Right ventricle myocardium superior (tissue), 1 donor: ENCODE data around the gene TBC1D1. TPM values are rescaled to one million over a fixed set of nuclear protein-coding genes. Genes with fewer than 3 reads are reported as not detected.
A peak's percentile ranks its signal among the peaks of the same experiment; 100 is the strongest.
"Not testable (repeated sequence)": the region's sequence is repeated elsewhere in the genome, so short reads cannot be mapped to it uniquely, and the experiment has no call there.

Experiments used
- ATAC-seq: fragments of 200-7000 bp; cut with Tn5 transposase; one replicate; pipeline ENCODE4 v1.9.1; 2020; ENCODE audit warnings: mild to moderate bottlenecking; ENCODE audit not compliant: poor library complexity
- DNase-seq: peaks from one replicate; pipeline ENCODE4 v3.0.0-alpha.2; 2020
- intact Hi-C: fragments of 100-400 bp; cut with DNase I; formaldehyde crosslinking; loops from one replicate; pipeline ENCODE4 v1.11.2; 2022
- total RNA-seq: library from RNA; stranded (reverse); fragmentation: NEBNext Ultra II Directional; extraction: Animal tissue kit (Norgen Biotek cat#: 25700); gene quantifications from one replicate; pipeline ENCODE4 v1.2.1, GENCODE V29; 2021
- donor health status: DM: no; HTN: yes; CAD: no; lungs with severe emphysema.

TBC1D1 gene
- total RNA-seq, 1 donor from 2014 or later = 125 TPM

GRCh38 chr4:38017609-38018008, 126.7 kb downstream of the TBC1D1 start:
- intact Hi-C loops = no loop called here

DNA sequence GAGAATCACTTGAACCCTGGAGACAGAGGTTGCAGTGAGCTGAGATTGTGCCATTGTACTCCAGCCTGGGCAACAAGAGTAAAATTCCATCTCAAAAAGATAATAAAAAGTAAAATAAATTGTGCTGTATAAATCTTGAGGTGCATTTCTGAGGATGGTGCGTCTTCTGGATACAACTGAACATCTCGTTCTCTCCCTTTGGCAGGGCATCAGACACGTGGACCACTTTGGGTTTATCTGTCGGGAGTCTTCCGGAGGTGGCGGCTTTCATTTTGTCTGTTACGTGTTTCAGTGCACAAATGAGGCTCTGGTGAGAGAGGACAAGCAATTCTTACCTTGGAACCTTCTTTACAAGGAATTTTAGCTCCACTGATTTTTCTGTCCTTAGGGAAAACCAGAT, 129.5 kb downstream of the TBC1D1 start:
- DNase-seq (no peak), ATAC-seq (no peak)
- intact Hi-C loops = no loop called here

More at GRCh38 chr4:38017609-38018008, 126.7 kb downstream of the TBC1D1 start:
- ATAC-seq = no peak
- DNase-seq = no peak

DNA sequence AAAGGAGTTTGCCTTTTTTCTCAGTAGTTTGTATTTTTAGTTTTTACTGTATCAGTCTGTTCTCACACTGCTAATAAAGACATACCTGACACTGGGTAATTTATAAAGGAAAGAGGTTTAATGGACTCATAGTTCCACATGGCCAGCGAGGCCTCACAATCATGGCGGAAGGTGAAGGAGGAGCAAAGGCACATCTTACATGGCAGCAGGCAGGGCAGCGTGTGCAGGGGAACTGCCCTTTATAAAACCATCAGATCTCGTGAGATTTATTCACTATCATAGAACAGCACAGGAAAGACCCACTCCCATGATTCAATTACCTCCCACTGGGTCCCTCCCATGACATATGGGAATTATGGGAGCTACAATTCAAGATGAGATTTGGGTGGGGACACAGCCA, 130.1 kb downstream of the TBC1D1 start:
- ATAC-seq, intact Hi-C loops, DNase-seq: not testable (repeated sequence)

- ATAC-seq = no peak
- no peak for DNase-seq
- intact Hi-C loops = no loop called here
Observed at GRCh38 chr4:38021751-38022150, 130.9 kb downstream of the TBC1D1 start.

GRCh38 chr4:38023347-38024205, 132.7 kb downstream of the TBC1D1 start:
- peak; percentile 46 for ATAC-seq
- no peak for DNase-seq
- intact Hi-C loops = no loop called here

DNA sequence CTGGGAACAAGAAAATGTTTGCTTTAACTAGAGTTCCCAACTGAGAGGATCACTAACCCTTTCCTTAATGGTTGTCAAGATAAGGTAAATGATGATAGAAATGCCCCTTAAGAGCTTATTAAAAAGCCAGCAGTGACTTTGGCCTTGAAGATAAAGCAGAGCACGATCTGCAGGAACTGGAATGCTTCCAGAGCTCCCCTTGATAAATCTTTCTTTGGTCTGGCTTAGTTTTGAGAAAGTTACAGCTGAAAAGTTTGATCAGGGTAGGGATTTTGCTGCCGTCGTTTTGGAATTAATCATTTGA, 133.3 kb downstream of the TBC1D1 start:
- intact Hi-C loops = no loop called here
- ATAC-seq = no peak
- no peak for DNase-seq

GRCh38 chr4:38025665-38026064, 134.8 kb downstream of the TBC1D1 start:
- DNase-seq (no peak), ATAC-seq (peak; percentile 43)
- intact Hi-C loops = loop anchor here (5.0 kb wide), 1 partner anchor 48 kb away; no protein-coding TSS in a partner anchor

GRCh38 chr4:38026158-38026740, 135.4 kb downstream of the TBC1D1 start:
- DNase-seq (no peak), ATAC-seq (peak; percentile 26)
- intact Hi-C loops = loop anchor here (5.0 kb wide), 1 partner anchor 49 kb away; no protein-coding TSS in a partner anchor

DNA sequence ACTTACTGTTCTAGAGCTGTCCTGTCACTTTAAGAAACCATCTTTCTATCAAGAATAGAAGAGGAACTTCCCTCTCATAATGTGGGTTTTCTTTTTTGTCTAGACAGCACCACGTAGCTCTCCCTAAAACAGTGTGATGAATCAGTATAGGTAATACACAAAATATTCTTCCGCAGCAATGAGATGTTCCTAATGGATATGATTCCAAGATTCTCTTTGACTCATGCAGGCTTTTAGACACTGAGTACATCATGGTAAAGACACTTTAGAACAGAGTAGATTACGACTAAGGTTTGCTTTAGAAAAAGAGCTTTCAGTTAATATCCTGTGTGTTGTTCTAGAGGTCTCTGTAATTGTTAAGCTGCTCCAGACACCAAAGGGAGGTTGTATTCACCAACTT, 139.1 kb downstream of the TBC1D1 start:
- ATAC-seq = no peak
- intact Hi-C loops = loop anchor here (10.0 kb wide), 2 partner anchors 135 to 425 kb away; partner anchors contain the start of gene TBC1D1
- no peak for DNase-seq

DNA sequence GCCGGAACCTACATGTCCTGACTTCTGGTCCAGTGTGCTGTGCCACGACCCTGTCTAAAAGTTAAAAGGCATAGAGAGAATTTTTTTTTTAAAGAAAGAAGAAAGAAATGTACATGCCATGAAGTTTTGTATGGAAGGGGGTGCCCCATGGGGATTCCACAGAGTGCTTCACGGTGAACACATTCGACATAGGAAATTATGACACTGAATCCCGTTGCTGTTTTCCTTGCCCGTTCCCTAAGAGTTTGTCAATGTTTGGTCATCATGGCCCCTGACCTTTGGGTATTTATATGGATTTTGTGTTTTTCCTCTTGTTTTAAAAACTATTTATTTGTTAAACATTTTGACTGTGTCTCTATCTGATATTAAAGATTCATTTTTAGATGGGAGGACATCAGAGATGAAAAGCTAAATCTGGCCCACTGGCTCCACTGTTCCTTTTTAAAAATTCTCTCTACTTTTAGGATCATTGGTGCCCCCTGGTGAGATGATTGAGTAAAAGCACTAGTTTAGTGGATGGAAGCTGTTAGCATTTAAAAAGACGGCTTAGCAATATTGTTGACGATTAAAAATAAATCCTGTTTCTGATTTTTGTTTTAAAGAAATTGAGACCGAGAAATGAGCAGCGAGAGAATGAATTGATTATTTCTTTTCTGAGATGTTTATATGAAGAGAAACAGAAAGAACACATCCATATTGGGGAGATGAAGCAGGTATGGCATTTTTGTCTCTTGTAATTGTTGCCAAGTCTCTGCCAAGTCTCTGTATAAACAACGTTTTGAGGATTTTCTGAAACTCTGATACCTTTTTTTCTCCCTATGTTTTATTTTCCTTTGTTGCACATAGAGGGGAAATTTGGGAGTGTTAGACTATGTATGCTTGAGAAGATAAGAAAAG, 144.3 kb downstream of the TBC1D1 start:
- DNase-seq = no peak
- intact Hi-C loops = loop anchor here (5.0 to 10.0 kb wide), 3 partner anchors 140 to 430 kb away; partner anchors contain the start of gene TBC1D1
- ATAC-seq = peak; percentile 82

DNA sequence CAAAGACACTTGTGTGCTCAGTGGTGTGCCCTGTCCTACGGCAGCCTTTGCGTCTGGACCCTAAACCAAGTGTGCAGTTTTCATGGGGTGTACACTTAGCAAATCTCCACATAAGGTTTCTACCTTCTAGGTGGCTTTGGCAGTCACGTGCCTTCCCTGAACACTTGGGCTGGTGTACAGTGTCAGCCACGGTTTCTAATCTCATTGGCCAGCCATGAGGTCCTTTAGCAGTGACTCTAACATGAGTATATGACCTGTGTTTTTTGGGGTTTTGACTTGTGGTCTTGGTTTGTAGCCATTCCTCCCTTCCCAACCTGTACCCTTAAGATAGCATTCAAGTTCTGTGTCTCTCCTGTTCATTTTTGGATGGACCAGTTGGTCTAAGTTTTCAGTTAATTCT, 145.7 kb downstream of the TBC1D1 start:
- DNase-seq (no peak), ATAC-seq (peak; percentile 26)
- intact Hi-C loops = loop anchor here (5.0 to 10.0 kb wide), 3 partner anchors 142 to 432 kb away; partner anchors contain the start of gene TBC1D1

DNA sequence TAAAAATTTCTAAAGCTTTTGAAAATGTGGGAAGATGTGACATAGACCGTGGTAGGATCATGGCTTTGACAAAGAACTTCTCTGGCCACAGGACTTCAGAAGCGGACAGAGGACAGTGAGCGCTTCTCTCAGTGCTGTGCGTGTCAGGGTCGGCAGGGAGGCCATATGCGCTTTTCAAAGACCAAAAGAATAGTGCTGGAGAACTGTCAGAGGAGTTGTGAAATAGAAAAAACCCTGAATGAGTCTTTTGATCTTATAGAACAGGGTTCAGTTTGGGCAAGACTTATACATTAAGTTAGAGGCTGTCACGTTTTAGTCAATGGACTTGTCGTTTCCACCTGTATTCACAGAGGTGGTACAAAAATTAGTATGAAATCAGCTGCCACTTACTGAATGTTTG, 146.7 kb downstream of the TBC1D1 start:
- intact Hi-C loops = loop anchor here (5.0 to 10.0 kb wide), 3 partner anchors 143 to 433 kb away; partner anchors contain the start of gene TBC1D1
- DNase-seq = no peak
- ATAC-seq = no peak

DNA sequence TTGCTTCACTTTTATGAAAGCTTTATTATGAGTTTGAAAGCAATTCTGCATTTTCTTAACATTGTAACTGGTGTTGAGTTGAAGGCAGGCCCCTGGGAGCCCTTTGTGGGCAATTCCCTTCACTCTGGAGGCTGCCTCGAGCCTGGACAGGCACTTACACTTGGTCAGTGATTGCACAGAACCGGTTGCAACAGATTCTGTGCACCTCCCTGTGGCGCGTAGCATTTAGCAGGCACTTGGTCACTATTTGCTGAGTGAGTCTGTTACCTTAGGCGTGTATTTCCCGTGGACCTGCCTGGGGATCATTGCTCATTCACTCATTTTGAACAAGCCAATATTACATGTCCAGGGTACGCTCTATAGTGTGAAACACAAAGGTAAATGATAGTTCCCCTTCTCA, 149.7 kb downstream of the TBC1D1 start:
- intact Hi-C loops = no loop called here
- ATAC-seq (no peak), DNase-seq (no peak)

DNA sequence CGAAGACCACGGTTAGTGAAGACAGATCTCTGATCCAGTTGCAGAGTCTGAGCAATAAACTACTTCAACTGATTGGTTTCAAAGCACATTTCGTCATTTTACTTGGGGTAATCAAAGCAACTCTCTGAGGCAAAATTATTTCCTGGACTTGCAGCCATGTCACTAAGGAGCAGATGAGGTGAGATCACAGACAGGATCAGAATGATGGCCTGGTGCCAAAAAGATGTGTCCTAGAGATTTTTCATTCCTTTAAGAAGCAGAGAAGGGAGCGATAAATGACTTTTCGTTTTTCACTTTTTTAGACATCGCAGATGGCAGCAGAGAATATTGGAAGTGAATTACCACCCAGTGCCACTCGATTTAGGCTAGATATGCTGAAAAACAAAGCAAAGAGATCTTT, 153.2 kb downstream of the TBC1D1 start:
- DNase-seq = no peak
- no peak for ATAC-seq
- intact Hi-C loops = no loop called here

- DNase-seq (no peak), ATAC-seq (no peak)
- intact Hi-C loops = no loop called here
Observed at GRCh38 chr4:38045289-38045988, 154.6 kb downstream of the TBC1D1 start.

DNA sequence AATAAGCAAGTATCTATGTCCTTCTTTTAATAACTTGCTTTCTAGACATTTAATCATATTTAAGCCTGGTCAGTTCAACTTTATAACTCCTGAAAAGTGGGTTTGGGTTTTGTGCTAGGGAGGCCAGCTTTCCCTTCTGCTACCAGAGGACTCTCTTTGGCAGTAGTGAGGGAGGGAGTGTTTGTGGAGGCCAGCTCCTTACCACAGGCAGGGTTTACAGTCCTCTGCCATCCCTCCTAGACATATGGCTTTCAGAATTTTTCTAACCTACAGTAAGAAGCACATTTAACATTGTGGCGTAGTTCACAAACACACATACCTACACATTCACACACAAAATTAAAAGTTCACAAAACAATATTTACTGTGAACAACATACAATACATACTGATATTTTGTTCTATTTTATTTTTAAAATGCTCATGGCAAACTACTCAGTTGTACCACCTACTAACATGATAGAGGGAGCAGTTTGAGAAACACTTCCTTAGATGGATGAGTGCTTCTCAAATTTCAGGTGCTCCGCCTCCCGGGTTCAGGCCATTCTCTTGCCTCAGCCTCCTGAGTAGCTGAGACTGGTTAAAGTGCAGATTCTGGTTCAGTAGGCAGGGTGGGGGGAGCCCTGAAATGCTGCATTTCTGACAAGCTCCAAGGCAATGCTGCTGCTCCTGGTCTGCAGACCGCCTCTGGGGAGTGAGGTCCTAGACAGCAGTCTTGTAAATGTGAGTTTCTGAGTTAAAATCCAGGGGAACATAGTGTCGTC, 156.0 kb downstream of the TBC1D1 start:
- intact Hi-C loops = no loop called here
- DNase-seq (no peak), ATAC-seq (no peak)

GRCh38 chr4:38049545-38050170, 158.8 kb downstream of the TBC1D1 start:
- DNase-seq (no peak), ATAC-seq (no peak)
- intact Hi-C loops = no loop called here
